Measurements from ENCODE around the gene HADHB.

The HADHB gene

GRCh38 chr2:26279886-26280285 lies 35.1 kb downstream of the HADHB start:
- no peak for TF ChIP-seq EZH2phosphoT487 (IDR thresholded peaks at IDR 0.05; ENCODE audit: borderline replicate concordance, low read length)
- TF ChIP-seq, protein P1, sequence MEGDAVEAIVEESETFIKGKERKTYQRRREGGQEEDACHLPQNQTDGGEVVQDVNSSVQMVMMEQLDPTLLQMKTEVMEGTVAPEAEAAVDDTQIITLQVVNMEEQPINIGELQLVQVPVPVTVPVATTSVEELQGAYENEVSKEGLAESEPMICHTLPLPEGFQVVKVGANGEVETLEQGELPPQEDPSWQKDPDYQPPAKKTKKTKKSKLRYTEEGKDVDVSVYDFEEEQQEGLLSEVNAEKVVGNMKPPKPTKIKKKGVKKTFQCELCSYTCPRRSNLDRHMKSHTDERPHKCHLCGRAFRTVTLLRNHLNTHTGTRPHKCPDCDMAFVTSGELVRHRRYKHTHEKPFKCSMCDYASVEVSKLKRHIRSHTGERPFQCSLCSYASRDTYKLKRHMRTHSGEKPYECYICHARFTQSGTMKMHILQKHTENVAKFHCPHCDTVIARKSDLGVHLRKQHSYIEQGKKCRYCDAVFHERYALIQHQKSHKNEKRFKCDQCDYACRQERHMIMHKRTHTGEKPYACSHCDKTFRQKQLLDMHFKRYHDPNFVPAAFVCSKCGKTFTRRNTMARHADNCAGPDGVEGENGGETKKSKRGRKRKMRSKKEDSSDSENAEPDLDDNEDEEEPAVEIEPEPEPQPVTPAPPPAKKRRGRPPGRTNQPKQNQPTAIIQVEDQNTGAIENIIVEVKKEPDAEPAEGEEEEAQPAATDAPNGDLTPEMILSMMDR (IDR thresholded peaks at IDR 0.05; ENCODE audit: low read depth, low read length, poor library complexity, severe bottlenecking), result no peak
- H3K9me2 ChIP-seq (replicated peaks; ENCODE audit: control insufficient read depth, low read length), result no peaks in the 10 kb centered on the region
- no peaks in the 10 kb centered on the region for H3F3A ChIP-seq (ENCODE audit: control insufficient read depth, insufficient read depth)
- H3K4me3 ChIP-seq (ENCODE audit: low read length), result no peak overlapping the region
- no peak overlapping the region for H3K4me2 ChIP-seq (ENCODE audit: low read length)
- H3K27ac ChIP-seq (ENCODE audit: low read depth, low read length), result no peak overlapping the region
- H3K9me3 ChIP-seq (ENCODE audit: control insufficient read depth, insufficient read depth, low read length), result no peaks in the 10 kb centered on the region
- peaks cover 30% of the 10 kb centered on the region for H3K36me3 ChIP-seq (ENCODE audit: control insufficient read depth, low read length)
- no peaks in the 10 kb centered on the region for H3K79me2 ChIP-seq (ENCODE audit: control insufficient read depth, low read length)
- H3K4me1 ChIP-seq (ENCODE audit: control insufficient read depth, low read length), result no peaks in the 10 kb centered on the region
- H4K20me1 ChIP-seq (ENCODE audit: control insufficient read depth, insufficient read depth, low read depth, low read length), result no peaks in the 10 kb centered on the region
- H3K27me3 ChIP-seq (ENCODE audit: control insufficient read depth, low read length), result no peaks in the 10 kb centered on the region

DNA sequence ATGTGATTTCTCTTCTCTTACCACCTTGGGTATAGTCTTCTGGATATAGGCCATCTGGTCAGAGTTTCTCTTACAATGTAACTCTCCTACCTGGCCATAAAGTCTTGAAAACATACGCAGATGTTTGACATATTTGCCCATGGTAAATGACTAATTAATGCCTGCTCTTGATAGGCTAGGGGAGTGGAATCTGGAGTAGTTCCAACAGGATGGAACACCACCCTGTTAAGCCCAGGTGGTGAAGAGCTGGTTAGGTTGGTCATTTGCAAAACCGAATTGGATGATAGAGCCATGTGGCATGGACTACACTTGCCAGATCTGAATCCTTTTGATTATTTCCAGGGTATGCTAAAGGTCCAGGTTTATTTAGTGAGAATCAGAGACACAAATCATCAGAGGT lies 36.5 kb downstream of the HADHB start:
- H3K9me2 ChIP-seq (replicated peaks; ENCODE audit: control insufficient read depth, low read length), result no peaks in the 10 kb centered on the region
- no peaks in the 10 kb centered on the region for H3K79me2 ChIP-seq (ENCODE audit: control insufficient read depth, low read length)
- no peaks in the 10 kb centered on the region for H3F3A ChIP-seq (ENCODE audit: control insufficient read depth, insufficient read depth)
- H4K20me1 ChIP-seq (ENCODE audit: control insufficient read depth, insufficient read depth, low read depth, low read length), result no peaks in the 10 kb centered on the region
- H3K36me3 ChIP-seq (ENCODE audit: control insufficient read depth, low read length), result peaks cover 29% of the 10 kb centered on the region
- TF ChIP-seq, protein P1 (IDR thresholded peaks at IDR 0.05; ENCODE audit: low read depth, low read length, poor library complexity, severe bottlenecking), result no peak
- TF ChIP-seq EZH2phosphoT487 (IDR thresholded peaks at IDR 0.05; ENCODE audit: borderline replicate concordance, low read length), result no peak
- no peak overlapping the region for H3K4me2 ChIP-seq (ENCODE audit: low read length)
- H3K27ac ChIP-seq (ENCODE audit: low read depth, low read length), result no peak overlapping the region
- no peak overlapping the region for H3K4me3 ChIP-seq (ENCODE audit: low read length)
- H3K9me3 ChIP-seq (ENCODE audit: control insufficient read depth, insufficient read depth, low read length), result no peaks in the 10 kb centered on the region
- H3K27me3 ChIP-seq (ENCODE audit: control insufficient read depth, low read length), result no peaks in the 10 kb centered on the region
- H3K4me1 ChIP-seq (ENCODE audit: control insufficient read depth, low read length), result no peaks in the 10 kb centered on the region

- no peak overlapping the region for H3K4me2 ChIP-seq (ENCODE audit: low read length)
- TF ChIP-seq, protein P1 (IDR thresholded peaks at IDR 0.05; ENCODE audit: low read depth, low read length, poor library complexity, severe bottlenecking), result no peak
- TF ChIP-seq EZH2phosphoT487 (IDR thresholded peaks at IDR 0.05; ENCODE audit: borderline replicate concordance, low read length), result no peak
Observed at GRCh38 chr2:26283606-26284005, 38.9 kb downstream of the HADHB start.

DNA sequence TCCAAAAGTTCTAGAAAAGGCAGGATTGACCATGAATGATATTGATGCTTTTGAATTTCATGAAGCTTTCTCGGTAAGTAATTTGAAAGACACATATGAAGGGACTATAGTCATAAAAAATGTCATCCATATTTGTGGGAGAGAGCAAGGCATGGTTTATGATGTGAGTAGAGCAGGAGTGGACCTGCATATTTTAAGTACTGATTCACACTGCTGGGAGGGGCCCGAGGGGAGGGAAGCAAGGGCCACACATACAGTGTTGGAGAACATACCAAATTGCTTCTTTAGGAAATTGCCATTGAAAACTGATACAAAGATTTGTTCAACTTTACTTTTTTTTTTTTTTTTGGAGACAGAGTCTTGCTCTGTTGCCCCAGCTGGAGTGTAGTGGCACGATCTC lies 39.4 kb downstream of the HADHB start:
- no peak overlapping the region for H3K27ac ChIP-seq (ENCODE audit: low read depth, low read length)
- no peak for TF ChIP-seq EZH2phosphoT487 (IDR thresholded peaks at IDR 0.05; ENCODE audit: borderline replicate concordance, low read length)
- TF ChIP-seq, protein P1 (IDR thresholded peaks at IDR 0.05; ENCODE audit: low read depth, low read length, poor library complexity, severe bottlenecking), result no peak

More at GRCh38 chr2:26283606-26284005, 38.9 kb downstream of the HADHB start:
- H3K79me2 ChIP-seq (ENCODE audit: control insufficient read depth, low read length), result no peaks in the 10 kb centered on the region
- H3K27me3 ChIP-seq (ENCODE audit: control insufficient read depth, low read length), result no peaks in the 10 kb centered on the region
- H3K36me3 ChIP-seq (ENCODE audit: control insufficient read depth, low read length), result peaks cover 28% of the 10 kb centered on the region
- H3K9me2 ChIP-seq (replicated peaks; ENCODE audit: control insufficient read depth, low read length), result no peaks in the 10 kb centered on the region
- no peaks in the 10 kb centered on the region for H3K9me3 ChIP-seq (ENCODE audit: control insufficient read depth, insufficient read depth, low read length)
- H3K4me3 ChIP-seq (ENCODE audit: low read length), result no peak overlapping the region
- no peaks in the 10 kb centered on the region for H3K4me1 ChIP-seq (ENCODE audit: control insufficient read depth, low read length)
- H3K27ac ChIP-seq (ENCODE audit: low read depth, low read length), result no peak overlapping the region
- H3F3A ChIP-seq (ENCODE audit: control insufficient read depth, insufficient read depth), result no peaks in the 10 kb centered on the region
- no peaks in the 10 kb centered on the region for H4K20me1 ChIP-seq (ENCODE audit: control insufficient read depth, insufficient read depth, low read depth, low read length)

More for the DNA sequence above, 39.4 kb downstream of the HADHB start:
- Histone ChIP-seq H3K36me3 (ENCODE audit: control insufficient read depth, low read length) (peaks cover 23% of the 10 kb centered on the region), H3K4me1 (ENCODE audit: control insufficient read depth, low read length) (no peaks in the 10 kb centered on the region), H4K20me1 (ENCODE audit: control insufficient read depth, insufficient read depth, low read depth, low read length) (no peaks in the 10 kb centered on the region), H3F3A (ENCODE audit: control insufficient read depth, insufficient read depth) (no peaks in the 10 kb centered on the region), H3K9me2 (replicated peaks; ENCODE audit: control insufficient read depth, low read length) (no peaks in the 10 kb centered on the region), H3K27me3 (ENCODE audit: control insufficient read depth, low read length) (no peaks in the 10 kb centered on the region), H3K9me3 (ENCODE audit: control insufficient read depth, insufficient read depth, low read length) (no peaks in the 10 kb centered on the region), H3K4me3 (ENCODE audit: low read length) (no peak overlapping the region), H3K79me2 (ENCODE audit: control insufficient read depth, low read length) (no peaks in the 10 kb centered on the region), H3K4me2 (ENCODE audit: low read length) (no peak overlapping the region)
